Breast epithelium (tissue), 3 donors: ENCODE results near the gene PTPRN2.

Experiments
- POLR2A ChIP-seq: fragments of 450-650 bp; IDR thresholded peaks from one replicate; pipeline ENCODE4 v1.6.1; 2016; ENCODE audit warnings: antibody characterized with exemption, mild to moderate bottlenecking, moderate library complexity
- POLR2AphosphoS5 ChIP-seq, 3 donors: sonication (generic); formaldehyde crosslinking; IDR thresholded peaks; one replicate each; pipeline ENCODE4 v1.6.1; 2017; ENCODE audit warnings: antibody characterized with exemption in 3 of 3
- TF ChIP-seq, protein P1 (sequence below), 3 donors: fragments of 450-650 bp; IDR thresholded peaks; one replicate each; pipeline ENCODE4 v1.5.1; 2016 to 2017; ENCODE audit warnings: antibody characterized with exemption in 3 of 3, mild to moderate bottlenecking in 3 of 3, moderate library complexity in 3 of 3

DNA sequence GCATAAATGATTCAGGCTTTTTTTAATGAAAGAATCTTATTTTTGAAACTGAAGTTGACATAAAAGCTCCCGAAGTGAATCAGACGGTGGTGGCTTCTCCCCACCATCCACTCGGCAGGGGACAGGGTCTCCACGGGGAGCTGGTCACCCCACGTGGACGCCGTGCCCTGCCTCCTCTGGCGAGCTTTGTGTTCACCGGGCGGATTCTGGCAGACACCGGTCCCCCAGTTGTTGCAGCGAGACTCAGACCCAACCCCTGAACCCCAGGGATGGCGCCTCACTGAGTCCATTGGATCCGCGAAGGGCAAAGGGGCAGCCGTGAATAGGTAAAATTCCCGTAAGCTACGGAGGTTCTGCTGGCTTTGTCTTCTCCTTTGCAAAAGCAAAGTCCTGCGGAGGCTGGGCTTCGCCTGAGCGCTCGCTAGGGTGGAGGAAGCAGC, 38.4 kb downstream of the PTPRN2 start:
- TF ChIP-seq, protein P1, sequence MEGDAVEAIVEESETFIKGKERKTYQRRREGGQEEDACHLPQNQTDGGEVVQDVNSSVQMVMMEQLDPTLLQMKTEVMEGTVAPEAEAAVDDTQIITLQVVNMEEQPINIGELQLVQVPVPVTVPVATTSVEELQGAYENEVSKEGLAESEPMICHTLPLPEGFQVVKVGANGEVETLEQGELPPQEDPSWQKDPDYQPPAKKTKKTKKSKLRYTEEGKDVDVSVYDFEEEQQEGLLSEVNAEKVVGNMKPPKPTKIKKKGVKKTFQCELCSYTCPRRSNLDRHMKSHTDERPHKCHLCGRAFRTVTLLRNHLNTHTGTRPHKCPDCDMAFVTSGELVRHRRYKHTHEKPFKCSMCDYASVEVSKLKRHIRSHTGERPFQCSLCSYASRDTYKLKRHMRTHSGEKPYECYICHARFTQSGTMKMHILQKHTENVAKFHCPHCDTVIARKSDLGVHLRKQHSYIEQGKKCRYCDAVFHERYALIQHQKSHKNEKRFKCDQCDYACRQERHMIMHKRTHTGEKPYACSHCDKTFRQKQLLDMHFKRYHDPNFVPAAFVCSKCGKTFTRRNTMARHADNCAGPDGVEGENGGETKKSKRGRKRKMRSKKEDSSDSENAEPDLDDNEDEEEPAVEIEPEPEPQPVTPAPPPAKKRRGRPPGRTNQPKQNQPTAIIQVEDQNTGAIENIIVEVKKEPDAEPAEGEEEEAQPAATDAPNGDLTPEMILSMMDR (IDR thresholded peaks at IDR 0.05) = no peak
- TF ChIP-seq POLR2A (no peak), POLR2AphosphoS5 (IDR thresholded peaks at IDR 0.05) (no peak)
